NCI-H446 (cell line): ENCODE results near the gene ELAC2.
"Not testable (repeated sequence)": the region's sequence is repeated elsewhere in the genome, so short reads cannot be mapped to it uniquely, and the experiment has no call there.

Source experiments
- DNase-seq, 2 experiments: peaks; one replicate each; lab custom pipeline; 2025; lab: John Stamatoyannopoulos, UW

Gene ELAC2

DNA sequence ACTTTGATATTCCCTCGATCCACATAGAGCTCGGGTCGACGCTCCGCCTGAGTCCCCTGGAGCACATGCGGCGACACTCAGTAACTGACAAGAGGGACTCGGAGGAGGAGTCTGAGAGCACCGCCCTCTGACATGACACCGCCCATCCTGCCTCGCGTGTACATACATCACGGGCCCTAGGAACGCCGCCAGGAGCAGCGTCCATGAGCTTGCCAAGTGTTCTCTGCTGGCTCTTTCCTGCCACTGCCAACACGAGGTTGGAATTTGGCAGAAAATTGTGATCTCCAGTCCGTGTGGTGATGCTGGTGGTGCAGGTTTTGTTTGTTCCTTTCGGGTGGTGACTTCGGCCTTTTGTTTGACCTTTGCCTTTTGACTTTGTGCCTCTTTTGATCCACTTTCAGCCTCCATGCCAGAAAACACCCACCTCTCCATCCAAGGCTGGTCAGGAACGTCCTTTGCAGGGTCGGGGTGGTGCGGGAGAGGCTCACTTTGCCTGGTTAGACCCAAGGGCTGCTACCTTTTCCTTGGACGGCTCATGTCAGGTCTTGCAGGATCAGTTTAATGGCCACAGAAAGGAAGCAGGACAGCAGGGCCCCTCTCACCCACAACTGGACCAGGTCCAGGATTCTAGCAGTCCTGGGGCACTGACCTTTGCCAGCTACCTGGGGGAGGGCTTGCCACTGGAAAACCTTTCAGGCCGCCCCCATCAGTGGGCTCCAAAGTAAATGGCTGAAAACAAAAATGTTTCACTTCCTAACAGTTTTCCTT is 27.6 kb downstream of the ELAC2 start:
- peak; percentile 7 to 58 for DNase-seq

DNA sequence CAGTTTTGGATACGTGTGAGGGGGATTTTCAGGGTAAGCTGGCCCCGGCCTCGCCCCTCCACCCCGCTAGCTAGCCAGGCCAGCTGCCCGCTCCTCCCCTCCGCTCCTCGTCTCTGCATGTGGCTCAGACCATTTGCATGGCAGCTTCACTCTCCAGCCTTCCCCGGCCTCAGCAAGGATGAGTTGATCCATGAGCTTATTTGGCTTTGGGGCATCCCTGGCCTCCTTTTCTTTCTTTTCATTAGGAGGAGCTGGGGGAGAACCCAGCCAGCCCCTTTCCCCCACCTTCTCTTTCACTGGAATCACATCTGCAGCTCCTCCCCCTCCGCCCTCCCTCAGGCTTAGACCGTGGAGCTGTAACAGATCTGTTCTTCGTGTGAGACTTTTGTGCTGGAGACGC is 30.7 kb downstream of the ELAC2 start:
- no peak for DNase-seq

DNA sequence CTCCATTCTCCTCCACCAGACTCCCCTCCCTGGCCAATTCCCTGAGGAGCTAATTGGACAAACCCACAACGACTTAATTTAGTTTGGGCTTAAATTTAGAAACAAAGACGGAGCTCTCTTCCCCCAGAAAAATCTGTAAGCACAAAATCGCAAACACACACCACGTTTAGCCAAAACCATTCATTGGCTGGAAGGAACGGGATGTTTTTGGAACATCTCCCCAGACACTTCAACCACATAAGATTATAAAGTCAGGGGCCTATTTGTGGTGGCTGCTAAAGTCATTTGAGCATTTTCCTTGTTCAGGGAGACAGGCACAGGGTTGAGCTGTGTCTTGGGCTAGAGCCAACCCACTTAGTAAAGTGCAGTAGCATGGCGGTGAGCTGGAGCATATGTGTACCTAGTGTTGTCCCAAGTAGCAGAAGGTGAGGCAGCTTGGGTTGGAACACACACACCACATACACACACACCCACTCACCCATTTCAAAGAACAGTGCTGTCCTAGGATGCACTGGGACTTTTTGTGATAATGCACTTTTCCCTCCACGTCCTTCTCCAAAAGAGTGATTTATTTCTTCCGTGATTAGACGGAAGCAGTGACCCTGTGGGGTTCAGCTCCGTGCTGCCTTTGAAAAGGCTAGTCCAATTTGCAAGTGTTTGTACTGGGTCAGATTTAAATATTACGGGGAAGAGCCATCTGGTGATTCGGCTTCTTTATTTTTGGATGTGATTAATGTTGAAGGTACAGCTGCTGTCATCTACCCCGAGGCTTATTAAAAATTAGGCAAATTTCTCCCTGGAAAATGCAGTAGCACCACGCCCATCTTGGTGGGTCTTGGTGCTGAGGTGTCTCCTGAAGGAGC is 32.2 kb downstream of the ELAC2 start:
- DNase-seq = peak; percentile 9 to 34

DNA sequence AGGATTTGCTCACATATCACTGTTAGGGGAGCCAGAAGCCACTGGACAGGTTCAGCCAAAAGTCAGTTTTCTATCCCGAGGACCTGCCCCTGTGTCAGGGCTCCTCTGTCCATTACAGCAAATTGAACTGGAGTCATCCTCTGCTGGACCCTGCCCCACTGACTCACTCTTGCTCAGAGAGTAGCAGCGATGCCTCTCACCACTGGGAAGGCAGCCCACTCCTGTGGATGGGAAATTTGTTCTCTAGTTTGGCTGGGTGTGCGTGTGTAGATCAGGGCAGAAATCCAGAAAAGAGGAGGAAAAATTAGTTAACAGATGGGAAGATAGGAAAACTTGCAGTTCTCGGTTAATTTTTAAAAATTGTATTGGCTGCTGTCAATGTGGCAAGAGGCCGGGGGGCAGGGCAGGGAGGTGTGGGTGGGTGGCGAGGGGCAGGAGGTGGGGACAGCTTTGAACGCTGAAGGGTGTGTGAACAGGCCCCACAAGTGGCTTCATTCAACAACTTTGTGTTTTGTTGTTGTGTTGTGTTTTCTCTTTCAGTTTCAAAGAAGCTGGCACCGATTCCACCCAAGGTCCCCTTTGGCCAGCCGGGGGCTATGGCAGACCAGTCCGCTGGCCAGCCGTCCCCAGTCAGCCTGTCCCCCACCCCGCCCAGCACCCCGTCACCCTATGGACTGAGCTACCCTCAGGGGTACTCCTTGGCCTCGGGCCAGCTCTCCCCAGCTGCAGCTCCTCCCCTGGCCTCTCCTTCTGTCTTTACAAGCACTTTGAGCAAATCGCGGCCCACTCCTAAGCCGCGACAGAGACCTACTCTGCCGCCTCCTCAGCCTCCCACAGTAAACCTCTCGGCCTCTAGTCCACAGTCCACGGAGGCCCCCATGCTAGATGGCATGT is 33.6 kb downstream of the ELAC2 start:
- peak; percentile 42 to 72 for DNase-seq

DNA sequence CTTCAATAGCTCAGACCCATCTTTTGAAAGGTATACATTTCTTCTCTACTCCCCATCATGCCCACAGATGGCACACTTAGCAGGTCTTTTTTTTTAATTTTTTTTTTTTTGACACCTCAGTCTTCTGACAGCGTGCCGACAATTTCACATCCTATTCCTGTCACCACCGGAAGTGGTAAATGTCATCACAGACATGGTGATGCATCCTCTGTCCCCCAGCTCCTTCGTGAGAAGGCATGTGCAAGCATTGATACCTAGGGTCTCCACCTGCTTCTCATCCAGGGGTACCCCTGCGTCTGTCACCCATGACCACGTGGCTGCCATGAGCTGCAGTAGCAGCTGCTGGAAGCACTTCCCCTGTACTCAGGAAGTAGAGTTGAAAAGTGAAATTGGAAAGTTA is 35.6 kb downstream of the ELAC2 start:
- DNase-seq = no peak

DNA sequence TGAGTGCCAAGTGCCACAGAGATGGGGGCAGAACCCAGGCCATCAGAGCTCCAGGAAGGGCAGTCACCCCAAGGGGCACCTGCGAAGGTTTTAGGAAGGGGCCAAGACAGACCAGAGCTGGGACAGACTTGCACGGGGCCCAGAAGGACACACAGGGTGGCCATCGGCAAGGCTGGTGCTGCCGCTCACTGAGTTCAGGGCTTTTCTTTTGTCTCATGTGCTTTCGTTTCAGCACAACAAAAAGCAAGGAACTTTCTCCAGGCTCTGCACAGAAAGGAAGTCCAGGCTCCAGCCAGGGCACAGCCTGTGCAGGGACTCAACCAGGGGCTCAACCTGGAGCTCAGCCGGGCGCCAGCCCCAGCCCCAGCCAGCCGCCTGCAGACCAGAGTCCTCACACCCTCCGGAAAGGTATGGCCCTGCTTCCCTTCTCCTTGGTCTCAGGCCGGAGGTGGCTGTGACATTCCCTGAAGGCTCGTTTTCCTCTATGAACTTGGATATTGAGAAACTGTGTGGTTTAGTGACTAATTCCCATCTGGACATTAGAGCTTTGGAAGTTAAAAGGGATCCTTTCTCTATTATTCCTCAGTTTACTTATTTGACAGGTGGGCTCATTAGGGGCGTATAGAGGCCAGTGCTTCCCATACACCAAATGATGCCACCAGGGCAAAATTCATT is 37.9 kb downstream of the ELAC2 start:
- no peak for DNase-seq

DNA sequence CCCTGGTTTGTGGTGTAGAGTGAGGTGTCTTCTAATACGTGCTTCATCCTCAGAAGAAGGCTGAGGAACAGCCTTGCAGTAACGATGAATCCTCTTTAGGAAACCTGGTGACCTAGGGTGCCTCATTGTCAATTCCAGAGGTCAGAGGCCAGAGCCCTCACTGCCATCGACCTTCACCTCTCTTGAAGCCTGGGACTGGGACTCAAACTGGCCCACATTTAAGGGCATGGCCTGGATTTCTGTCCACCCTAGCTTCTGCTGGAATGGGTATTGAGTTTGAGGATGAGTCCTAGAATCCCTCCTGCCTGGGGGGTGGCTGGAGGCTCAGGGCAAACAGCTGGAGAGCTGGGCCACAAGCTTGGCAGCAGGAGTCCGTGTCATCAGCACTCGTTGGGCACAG is 38.6 kb downstream of the ELAC2 start:
- no peak for DNase-seq

DNA sequence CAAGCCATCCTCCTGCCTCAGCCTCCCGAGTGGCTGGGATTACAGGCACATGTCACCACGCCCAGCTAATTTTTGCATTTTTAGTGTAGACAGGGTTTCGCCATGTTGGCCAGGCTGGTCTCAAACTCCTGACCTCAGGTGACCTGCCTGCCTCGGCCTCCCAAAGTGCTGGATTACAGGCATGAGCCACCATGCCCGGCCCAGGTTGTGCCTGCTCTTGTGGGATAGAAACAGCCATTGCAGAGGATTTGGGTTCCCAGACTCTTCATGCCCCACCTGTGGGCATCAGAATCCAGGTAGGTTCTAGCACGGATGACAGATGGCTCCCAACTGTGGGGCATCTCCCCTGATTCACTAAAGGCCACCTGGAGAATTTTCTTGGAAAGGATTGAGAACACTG is 39.0 kb downstream of the ELAC2 start:
- DNase-seq = not testable (repeated sequence)

DNA sequence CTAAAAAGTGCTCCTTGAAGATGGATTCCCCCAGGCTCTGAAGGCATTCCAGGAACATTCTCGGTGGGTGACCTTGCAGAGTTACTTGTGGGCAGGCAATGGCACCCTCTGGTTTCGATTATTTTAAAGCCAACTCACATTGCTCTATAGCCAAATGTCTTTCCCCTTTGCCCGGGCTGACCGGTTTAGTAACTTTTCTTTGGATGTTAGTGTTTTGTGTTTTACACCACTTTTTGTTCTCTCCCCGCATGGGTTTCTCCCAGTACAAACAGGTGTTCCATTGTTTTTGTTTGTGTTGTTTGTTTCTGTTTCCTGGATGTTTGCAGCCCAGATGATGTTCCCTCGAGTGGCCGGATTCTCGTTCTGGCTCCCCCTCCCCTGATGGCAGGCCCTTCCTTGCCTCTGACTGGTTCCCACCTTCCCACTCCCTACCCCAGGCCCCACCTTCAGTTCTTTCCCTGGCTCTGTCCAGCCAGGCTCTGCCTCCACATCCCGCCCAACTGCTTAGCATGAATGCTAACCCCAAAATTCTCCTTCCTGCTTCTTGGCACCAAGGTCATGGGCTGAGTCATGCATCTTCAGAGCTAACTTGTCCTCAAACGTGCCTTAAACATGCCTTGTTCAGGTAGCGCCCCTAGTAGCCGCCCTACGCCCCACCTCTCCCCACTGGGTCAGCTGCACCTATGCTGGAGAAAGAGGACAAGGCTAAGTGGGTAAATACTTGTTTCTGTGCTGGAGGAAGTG is 40.6 kb downstream of the ELAC2 start:
- DNase-seq = no peak

DNA sequence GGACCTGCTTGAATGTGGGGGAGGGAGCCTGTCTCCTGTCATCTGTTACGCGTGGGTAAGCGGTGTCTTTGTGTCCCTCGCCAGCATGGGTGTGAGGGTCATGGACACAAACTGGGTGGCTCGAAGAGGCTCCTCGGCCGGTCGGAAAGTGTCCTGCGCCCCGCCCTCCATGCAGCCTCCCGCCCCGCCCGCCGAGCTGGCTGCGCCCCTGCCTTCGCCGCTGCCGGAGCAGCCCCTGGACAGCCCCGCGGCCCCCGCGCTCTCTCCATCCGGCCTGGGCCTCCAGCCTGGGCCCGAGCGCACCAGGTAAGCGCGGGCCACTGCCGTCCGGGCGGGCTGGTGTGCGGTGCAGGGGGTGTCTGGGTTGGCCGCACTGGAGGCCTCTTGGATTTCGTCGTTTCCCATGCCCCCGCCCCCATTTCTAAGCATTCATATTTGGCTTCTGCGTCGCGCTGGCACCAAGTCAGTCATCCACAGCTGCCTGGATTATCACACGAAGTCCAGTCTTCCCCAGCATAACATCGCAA is 43.8 kb downstream of the ELAC2 start:
- DNase-seq = peak in 1 of 2 experiments; percentile 19

DNA sequence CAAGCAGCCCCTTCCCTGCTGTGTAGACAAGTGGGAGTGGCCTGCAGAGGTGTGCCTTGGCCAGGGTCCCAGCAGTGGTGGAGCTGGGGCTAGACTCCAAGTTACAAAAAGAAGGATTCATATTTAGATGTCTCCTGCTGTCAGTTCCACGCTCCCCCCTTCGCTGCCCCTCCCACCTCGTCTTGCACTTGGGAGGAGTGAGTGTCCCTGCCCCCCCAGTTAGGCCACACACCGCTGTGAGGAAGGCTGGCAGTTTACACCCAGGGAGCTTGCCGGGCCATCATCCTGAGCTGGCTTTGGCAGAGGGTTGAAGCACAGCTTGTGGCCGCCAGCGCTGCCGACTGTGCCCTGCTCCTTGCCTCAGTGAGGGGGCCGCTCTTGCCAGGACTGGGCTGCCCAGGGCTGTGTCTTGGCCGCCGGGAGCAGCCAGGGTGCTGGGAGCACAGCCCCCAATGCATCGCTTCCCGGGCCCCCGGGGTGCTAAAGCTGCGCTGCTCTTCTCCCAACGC is 44.3 kb downstream of the ELAC2 start:
- DNase-seq = peak; percentile 4 to 68

DNA sequence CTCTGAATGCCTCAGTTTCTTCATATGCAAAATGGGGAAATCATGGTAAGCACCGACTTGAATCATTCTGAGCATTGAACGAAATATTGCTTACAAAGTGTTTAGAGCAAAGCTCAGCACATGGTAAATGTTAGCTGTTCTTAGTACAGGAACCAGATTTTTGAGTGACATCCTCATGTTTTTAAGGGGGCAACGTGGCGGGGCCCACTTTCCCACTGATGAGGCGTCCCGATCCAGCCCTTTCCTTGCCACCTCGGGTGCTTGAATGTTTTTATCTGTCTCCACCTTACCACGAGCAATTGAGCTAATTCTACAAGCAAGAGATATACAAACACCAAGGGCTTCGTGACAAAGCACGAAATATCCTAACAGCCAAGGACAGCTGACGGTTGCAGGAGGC is 49.9 kb downstream of the ELAC2 start:
- DNase-seq = no peak

DNA sequence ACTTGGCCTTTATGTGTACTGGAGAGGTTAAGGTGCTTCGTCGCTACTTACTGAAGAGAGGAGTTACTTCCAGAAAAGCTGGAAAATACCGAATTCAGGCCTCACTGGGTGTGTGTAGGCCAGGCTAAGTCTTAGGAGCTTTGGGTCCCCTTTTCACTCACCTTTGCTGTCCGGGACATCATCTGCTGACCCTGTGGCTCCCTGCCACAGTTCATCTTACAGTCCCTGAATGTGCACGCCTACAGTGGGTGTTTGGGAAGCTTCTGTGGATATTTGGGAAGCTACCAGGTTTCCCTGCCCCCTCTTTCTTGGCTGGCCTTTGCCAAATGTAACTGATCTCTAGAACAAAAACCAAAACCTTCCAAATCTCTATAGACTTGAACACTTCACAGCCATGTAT is 51.4 kb downstream of the ELAC2 start:
- no peak for DNase-seq

DNA sequence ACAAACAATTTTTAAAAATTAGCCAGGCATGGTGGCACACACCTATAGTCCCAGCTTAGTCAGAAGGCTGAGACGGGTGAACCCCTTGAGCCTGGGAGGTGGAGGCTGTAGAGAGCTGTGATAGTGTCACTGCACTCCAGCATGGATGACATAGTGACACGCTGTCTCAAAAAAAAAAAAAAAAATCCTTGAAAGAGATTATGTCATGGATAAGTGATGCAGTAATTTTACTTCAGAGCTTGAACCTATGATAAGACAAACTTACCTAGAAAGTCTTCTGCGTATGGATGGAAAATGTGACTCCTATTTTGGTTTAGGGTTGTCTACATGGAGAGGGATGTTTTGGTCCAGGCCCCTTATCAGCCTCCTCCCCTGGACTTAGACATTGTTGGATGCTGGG is 51.8 kb downstream of the ELAC2 start:
- no peak for DNase-seq

DNA sequence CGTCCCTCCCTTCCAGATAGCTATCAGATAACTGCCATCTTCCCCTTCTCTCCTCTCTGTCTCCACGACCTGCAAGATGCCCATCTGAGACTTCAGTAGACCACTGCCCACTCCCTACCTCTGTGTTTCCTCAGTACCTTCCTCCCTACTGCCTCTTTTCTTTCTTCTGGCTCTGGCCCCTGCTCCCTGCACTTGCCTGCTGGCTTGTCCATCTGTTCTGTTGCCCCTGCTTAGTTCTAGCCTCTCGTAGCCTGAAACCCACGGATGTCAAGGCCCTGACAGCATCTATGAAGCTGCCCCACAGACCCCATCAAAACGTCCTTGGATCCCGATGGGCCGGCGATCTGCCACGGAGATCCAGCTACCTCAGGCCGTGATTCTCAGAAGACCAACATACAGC is 53.0 kb downstream of the ELAC2 start:
- DNase-seq = no peak

DNA sequence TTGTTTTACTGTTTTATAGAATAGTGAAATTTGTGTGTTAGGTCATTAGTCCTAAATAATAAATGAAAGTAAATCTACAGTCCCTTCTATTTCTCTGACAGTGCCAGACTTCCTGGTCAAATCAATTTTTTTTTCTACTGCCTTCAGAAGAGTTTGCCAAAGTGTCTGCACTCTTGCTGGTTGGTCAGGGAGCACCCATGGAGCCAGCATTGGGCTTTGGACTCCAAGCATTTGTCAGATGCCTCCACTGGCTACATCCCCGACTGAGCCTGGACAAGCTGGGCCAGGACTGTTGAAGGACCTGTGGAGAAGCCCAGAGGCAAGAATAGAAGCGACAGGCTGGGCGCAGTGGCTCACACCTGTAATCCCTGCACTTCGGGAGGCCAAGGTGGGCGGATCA is 53.7 kb downstream of the ELAC2 start:
- no peak for DNase-seq

DNA sequence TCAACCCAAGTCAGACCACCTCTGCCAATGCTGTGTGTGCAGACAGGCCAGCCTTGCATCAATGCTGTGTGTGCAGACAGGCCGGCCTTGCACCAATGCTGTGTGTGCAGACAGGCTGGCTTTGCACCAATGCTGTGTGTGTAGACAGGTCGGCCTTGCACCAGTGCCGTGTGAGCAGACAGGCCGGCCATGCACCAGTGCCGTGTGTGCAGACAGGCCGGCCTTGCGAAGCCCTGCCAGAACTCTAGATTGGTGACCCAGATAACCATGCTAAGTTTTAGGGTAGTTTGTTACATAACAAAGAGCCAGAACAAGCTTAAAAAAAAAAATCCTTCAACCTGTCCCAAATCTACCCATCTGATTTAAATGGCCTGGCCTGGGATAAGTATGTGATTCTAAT is 54.3 kb downstream of the ELAC2 start:
- DNase-seq = no peak

DNA sequence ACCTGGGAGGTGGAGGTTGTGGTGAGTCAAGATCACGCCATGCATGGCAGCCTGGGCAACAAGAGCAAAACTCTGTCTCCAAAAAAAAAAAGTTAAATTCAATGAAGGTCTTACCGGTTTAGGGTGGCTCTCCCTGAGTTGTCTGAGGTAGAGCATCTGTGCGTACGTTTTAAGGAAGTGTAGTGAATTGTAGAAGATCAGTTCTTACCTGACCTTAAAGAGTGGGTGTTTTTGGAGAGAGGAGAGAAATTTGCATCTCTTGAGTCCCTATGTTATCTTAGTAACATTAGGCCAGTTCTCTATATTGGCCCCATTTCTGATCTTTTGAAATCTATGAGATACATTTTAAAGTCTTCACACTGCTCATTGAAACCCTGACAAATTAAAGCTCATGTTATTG is 56.2 kb downstream of the ELAC2 start:
- DNase-seq = no peak

DNA sequence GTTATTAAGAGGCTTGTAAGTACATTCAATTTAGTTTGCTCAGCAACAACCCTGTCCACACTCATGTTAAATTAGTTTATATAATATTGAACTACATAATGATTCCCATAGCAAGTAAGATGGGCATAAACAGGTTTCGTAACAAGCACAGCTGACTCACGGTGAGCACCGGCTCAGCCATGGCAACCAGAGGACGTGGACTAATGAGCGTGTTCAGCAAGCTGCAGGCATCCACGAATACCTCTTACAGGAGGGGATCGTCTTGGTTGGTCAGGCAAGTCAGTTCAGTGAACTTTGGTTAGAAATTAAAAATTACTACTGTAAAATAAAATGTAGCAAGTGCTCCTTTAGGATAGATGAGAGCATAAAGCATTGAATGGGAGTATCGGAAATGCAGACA is 58.4 kb downstream of the ELAC2 start:
- DNase-seq = no peak

DNA sequence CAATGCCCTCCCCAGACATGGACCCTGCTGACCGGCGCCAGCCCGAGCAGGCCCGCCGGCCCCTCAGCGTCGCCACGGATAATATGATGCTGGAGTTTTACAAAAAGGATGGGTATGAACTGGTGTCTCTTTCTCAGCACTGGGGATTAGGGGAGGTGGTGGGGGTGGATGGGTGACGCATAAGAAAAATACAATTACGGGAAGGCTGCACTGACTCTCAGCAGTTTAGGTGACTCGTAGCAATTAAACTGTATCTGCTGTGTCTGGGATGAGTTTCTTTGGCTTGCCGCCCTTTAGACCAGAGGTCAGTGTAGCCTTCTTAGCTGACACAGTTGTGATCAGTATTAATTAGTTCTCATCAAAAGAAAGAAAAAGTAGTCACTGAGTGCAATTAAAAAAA is 59.0 kb downstream of the ELAC2 start:
- DNase-seq = no peak

DNA sequence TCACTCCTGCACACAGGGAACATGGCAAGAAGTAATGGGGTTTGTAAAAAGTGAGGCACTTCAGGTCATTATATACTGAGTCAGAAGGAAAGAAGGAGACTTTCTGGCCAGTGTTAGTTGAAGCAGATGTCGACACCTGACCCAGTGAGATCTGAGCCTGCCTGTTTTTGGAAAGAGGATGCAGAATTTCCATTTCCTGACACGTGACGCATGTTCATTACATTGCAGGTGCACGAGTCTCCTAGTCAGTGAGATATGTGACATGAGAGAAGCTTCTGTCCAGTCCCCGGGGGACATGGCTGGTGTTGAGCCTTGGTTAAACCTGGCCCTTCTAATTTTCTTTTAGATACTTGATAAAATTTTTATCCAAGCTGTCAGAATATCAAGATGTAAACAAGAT is 62.3 kb downstream of the ELAC2 start:
- DNase-seq = no peak
